Measurements from ENCODE around the gene AP5M1. TPM values are rescaled to one million over a fixed set of nuclear protein-coding genes. Genes with fewer than 3 reads are reported as not detected.

Gene AP5M1
- total and polyA plus RNA-seq, 10 of the 15 experiments (the other 5 are each of a cell fraction or from before 2014, with no cell fraction given) = 23.9 to 66.0 (median 38.4) TPM

GRCh38 chr14:57275023-57275664 is 6.4 kb downstream of the AP5M1 start:
- no peak for TF ChIP-seq CBX3 (IDR thresholded peaks at IDR 0.05; ENCODE audit: borderline replicate concordance, low read depth)
- no peak for TF ChIP-seq TARDBP (IDR thresholded peaks at IDR 0.05; ENCODE audit: borderline replicate concordance)
- TF ChIP-seq RAD21 (IDR thresholded peaks at IDR 0.05; ENCODE audit: insufficient read depth, low read depth, low read length) = no peak
- TF ChIP-seq MAX (IDR thresholded peaks at IDR 0.05; ENCODE audit: low read depth, low read length) = no peak
- no peak for TF ChIP-seq RELB (IDR thresholded peaks at IDR 0.05; ENCODE audit: low read depth)
- no peak for TF ChIP-seq IKZF2 (IDR thresholded peaks at IDR 0.05)
- no peak for TF ChIP-seq SREBF1 (IDR thresholded peaks at IDR 0.05; ENCODE audit: low read length)
- no peak for TF ChIP-seq ZBTB11 (CRISPR knock-in tag; IDR thresholded peaks at IDR 0.05)
- TF ChIP-seq FOXK2 (IDR thresholded peaks at IDR 0.05) = no peak
- TF ChIP-seq MEF2B (IDR thresholded peaks at IDR 0.05; ENCODE audit: partially characterized antibody, poor library complexity, severe bottlenecking) = no peak
- no peak for TF ChIP-seq BHLHE40 (IDR thresholded peaks at IDR 0.05; ENCODE audit: borderline replicate concordance in 1 of 2, low read depth in 2 of 2, low read length in 1 of 2)
- no peak for TF ChIP-seq NFXL1 (IDR thresholded peaks at IDR 0.05; ENCODE audit: borderline replicate concordance)
- no peak for TF ChIP-seq HSF1 (IDR thresholded peaks at IDR 0.05; ENCODE audit: low read depth, low read length)
- no peak for TF ChIP-seq NRF1 (conservative IDR thresholded peaks at IDR 0.05; ENCODE audit: low read depth, low read length)
- no peak for TF ChIP-seq KAT2A (conservative IDR thresholded peaks at IDR 0.05; ENCODE audit: control insufficient read depth, low read depth, low read length)
- TF ChIP-seq TAF1 (IDR thresholded peaks at IDR 0.05; ENCODE audit: borderline replicate concordance, low read depth, low read length) = no peak
- POLR2A ChIA-PET = no interaction called here
- RAD21 ChIA-PET (ENCODE audit: unreplicated experiment) = no interaction called here
- CTCF ChIA-PET = no interaction called here
- in situ Hi-C loops (cut with MboI) (no loop called here), intact Hi-C loops (cut with micrococcal nuclease; ENCODE audit: unreplicated experiment) (no loop called here)
- H3K36me3 ChIP-seq (ENCODE audit: control insufficient read depth in 2 of 2, insufficient read depth in 2 of 2, low read length in 1 of 2) = peaks cover 0 to 14% of the 10 kb centered on the region in 2 experiments; a peak in 2 of 4 replicates
- no peak overlapping the region for H3K9ac ChIP-seq (ENCODE audit: control insufficient read depth, insufficient read depth, low read length)
- no TSS peak for BruUV-seq (replicated peaks)
- SMC1A ChIA-PET (ENCODE audit: uncharacterized antibody, unreplicated experiment) = no interaction called here
- H3K9me3 ChIP-seq (replicated peaks; ENCODE audit: control insufficient read depth, insufficient read depth, low read length) = peaks cover 2% of the 10 kb centered on the region; the same call in 1 of the 3 replicates
- DNase-seq (ENCODE audit: low read depth, low spot score) (no peak), ATAC-seq (no peak), FAIRE-seq (no peak)
- H3K27ac ChIP-seq (ENCODE audit: control insufficient read depth, insufficient read depth) = no peak overlapping the region
- H3K4me2 ChIP-seq (ENCODE audit: control insufficient read depth, insufficient read depth) = no peak overlapping the region
- H2AFZ ChIP-seq (ENCODE audit: control insufficient read depth, low read depth, low read length) = no peak overlapping the region
- 100% methylated on average over 2 of the region's 2 CpGs for WGBS (ENCODE audit: insufficient coverage, insufficient replicate concordance, low lambda C conversion rate, missing lambda C conversion rate)
- H3K4me1 ChIP-seq (ENCODE audit: control insufficient read depth, insufficient read depth, low read length) = peaks cover 8% of the 10 kb centered on the region; the same call in 1 of the 2 replicates
- H3K4me3 ChIP-seq = no peak overlapping the region
- H3K79me2 ChIP-seq (ENCODE audit: control insufficient read depth, insufficient read depth, low read length) = peaks cover 48% of the 10 kb centered on the region
- H4K20me1 ChIP-seq (ENCODE audit: control insufficient read depth, insufficient read depth) = no peaks in the 10 kb centered on the region
- no peaks in the 10 kb centered on the region for H3K27me3 ChIP-seq (replicated peaks in 1 of 2; ENCODE audit: control insufficient read depth in 2 of 2, insufficient read depth in 2 of 2, low read length in 1 of 2)
